SK-N-SH (cell line): Measurements from ENCODE around the gene SPATA16.

Experiments
- ELF1 ChIP-seq: IDR thresholded peaks from 2 replicates; pipeline ENCODE4 v1.4.0; 2012
- IRF3 ChIP-seq: fragments of 150-350 bp; IDR thresholded peaks from 2 replicates; pipeline ENCODE4 v1.6.1; 2016; ENCODE audit warnings: mild to moderate bottlenecking, low read depth, low read length

- no peak for TF ChIP-seq IRF3
- no peak for TF ChIP-seq ELF1
Observed at GRCh38 chr3:172846706-172847105, 294.3 kb downstream of the SPATA16 start.
